ENCODE data around the gene MUC2.

Gene MUC2

GRCh38 chr11:1086171-1087102, 11.8 kb downstream of the MUC2 start:
- Histone ChIP-seq H3K4me1 (no peaks in the 10 kb centered on the region), H3K4me3 (no peak overlapping the region), H3K9me3 (replicated peaks in 1 of 11) (peaks cover 0 to 3% (median 0%) of the 10 kb centered on the region in 11 experiments; a peak in 1 of 22 replicates), H3K36me3 (no peaks in the 10 kb centered on the region), H3K27me3 (no peaks in the 10 kb centered on the region), H3K9ac (no peak overlapping the region), H3K4me2 (no peak overlapping the region), H4K20me1 (peaks cover 0 to 6% (median 0%) of the 10 kb centered on the region in 11 experiments; a peak in 1 of 22 replicates), H3K27ac (no peak overlapping the region)
- TF ChIP-seq Cebpa-rat (IDR thresholded peaks at IDR 0.05), result no peak

- Histone ChIP-seq H3K36me3 (no peaks in the 10 kb centered on the region), H3K4me1 (no peaks in the 10 kb centered on the region), H3K27ac (no peak overlapping the region), H3K4me3 (no peak overlapping the region), H4K20me1 (0 out of 22 replicates have a peak, but pooled peaks cover 0 to 6% (median 0%) of the 10 kb centered on the region in 11 experiments), H3K4me2 (no peak overlapping the region), H3K9ac (no peak overlapping the region), H3K27me3 (no peaks in the 10 kb centered on the region), H3K9me3 (replicated peaks in 1 of 11) (peaks cover 0 to 4% (median 0%) of the 10 kb centered on the region in 11 experiments; a peak in 1 of 22 replicates)
- no peak for TF ChIP-seq Cebpa-rat (IDR thresholded peaks at IDR 0.05)
These were observed 12.7 kb downstream of the MUC2 start for GRCh38 chr11:1087279-1087960.

GRCh38 chr11:1087961-1088926, 13.6 kb downstream of the MUC2 start:
- no peak for TF ChIP-seq Cebpa-rat (IDR thresholded peaks at IDR 0.05)
- Histone ChIP-seq H3K36me3 (no peaks in the 10 kb centered on the region), H3K4me1 (no peaks in the 10 kb centered on the region), H3K4me3 (no peak overlapping the region), H3K27me3 (no peaks in the 10 kb centered on the region), H4K20me1 (0 out of 22 replicates have a peak, but pooled peaks cover 0 to 6% (median 0%) of the 10 kb centered on the region in 11 experiments), H3K4me2 (no peak overlapping the region), H3K9me3 (replicated peaks in 1 of 11) (peaks cover 0 to 4% (median 0%) of the 10 kb centered on the region in 11 experiments; a peak in 1 of 22 replicates), H3K9ac (no peak overlapping the region), H3K27ac (no peak overlapping the region)

GRCh38 chr11:1088927-1089737, 14.5 kb downstream of the MUC2 start:
- Histone ChIP-seq H3K9me3 (replicated peaks in 1 of 11) (peaks cover 0 to 4% (median 0%) of the 10 kb centered on the region in 11 experiments; a peak in 1 of 22 replicates), H3K4me2 (no peak overlapping the region), H3K36me3 (no peaks in the 10 kb centered on the region), H3K4me3 (no peak overlapping the region), H3K27me3 (no peaks in the 10 kb centered on the region), H3K9ac (no peak overlapping the region), H3K4me1 (no peaks in the 10 kb centered on the region), H3K27ac (no peak overlapping the region), H4K20me1 (0 out of 22 replicates have a peak, but pooled peaks cover 0 to 1% (median 0%) of the 10 kb centered on the region in 11 experiments)
- TF ChIP-seq Cebpa-rat (IDR thresholded peaks at IDR 0.05), result no peak

- no peaks in the 10 kb centered on the region for H3K36me3 ChIP-seq
These were observed 15.3 kb downstream of the MUC2 start for GRCh38 chr11:1089738-1090599.

GRCh38 chr11:1090600-1091331, 16.1 kb downstream of the MUC2 start:
- Histone ChIP-seq H3K9me3 (replicated peaks in 1 of 11) (peaks cover 0 to 13% (median 8%) of the 10 kb centered on the region in 11 experiments; a peak in 14 of 22 replicates), H3K4me3 (no peak overlapping the region), H4K20me1 (no peaks in the 10 kb centered on the region), H3K36me3 (no peaks in the 10 kb centered on the region), H3K27me3 (no peaks in the 10 kb centered on the region), H3K4me1 (no peaks in the 10 kb centered on the region), H3K4me2 (no peak overlapping the region), H3K27ac (no peak overlapping the region), H3K9ac (no peak overlapping the region)
- no peak for TF ChIP-seq Cebpa-rat (IDR thresholded peaks at IDR 0.05)

More at GRCh38 chr11:1089738-1090599, 15.3 kb downstream of the MUC2 start:
- Histone ChIP-seq H3K9me3 (replicated peaks in 1 of 11) (peaks cover 0 to 6% (median 0%) of the 10 kb centered on the region in 11 experiments; a peak in 6 of 22 replicates), H3K4me3 (no peak overlapping the region), H3K27me3 (no peaks in the 10 kb centered on the region), H3K4me1 (no peaks in the 10 kb centered on the region), H3K27ac (no peak overlapping the region), H4K20me1 (no peaks in the 10 kb centered on the region), H3K9ac (no peak overlapping the region), H3K4me2 (no peak overlapping the region)
- no peak for TF ChIP-seq Cebpa-rat (IDR thresholded peaks at IDR 0.05)
